Left ventricle myocardium inferior (tissue), 1 donor: ENCODE results near the gene MRPS34. TPM values are rescaled to one million over a fixed set of nuclear protein-coding genes. Genes with fewer than 3 reads are reported as not detected.

Experiments
- DNase-seq: peaks from one replicate; pipeline ENCODE4 v3.0.0-alpha.2; 2020
- H3K27ac ChIP-seq: fragments of 200-600 bp; replicated peaks from 2 replicates; pipeline ENCODE4 v1.8.0; 2021
- H3K27me3 ChIP-seq: fragments of 200-600 bp; 2 replicates; pipeline ENCODE4 v1.8.0; 2021; ENCODE audit warnings: low read depth
- H3K36me3 ChIP-seq: fragments of 200-600 bp; 2 replicates; pipeline ENCODE4 v1.8.0; 2021
- H3K4me1 ChIP-seq: fragments of 200-600 bp; 2 replicates; pipeline ENCODE4 v1.8.0; 2021
- H3K4me3 ChIP-seq: fragments of 200-600 bp; 2 replicates; pipeline ENCODE4 v1.8.0; 2021; ENCODE audit warnings: mild to moderate bottlenecking, moderate library complexity
- H3K9me3 ChIP-seq: fragments of 200-600 bp; replicated peaks from 2 replicates; pipeline ENCODE4 v1.8.0; 2021
- intact Hi-C: fragments of 100-400 bp; cut with micrococcal nuclease; formaldehyde crosslinking; loops from one replicate; pipeline ENCODE4 v1.11.0; 2022
- total RNA-seq: library from RNA; stranded (reverse); fragmentation: NEBNext Ultra II Directional; extraction: Animal tissue kit (Norgen Biotek cat#: 25700); gene quantifications from one replicate; pipeline ENCODE4 v1.2.1, GENCODE V29; 2021
- TF ChIP-seq, protein P1 (sequence below): fragments of 200-600 bp; IDR thresholded peaks from 2 replicates; pipeline ENCODE4 v1.8.0; 2021; ENCODE audit warnings: antibody characterized with exemption, mild to moderate bottlenecking, borderline replicate concordance
- donor health status: DM: no; HTN: yes; CAD: no; lungs with severe emphysema.

The MRPS34 gene
- total RNA-seq, 1 donor from 2014 or later = 78.0 TPM

DNA sequence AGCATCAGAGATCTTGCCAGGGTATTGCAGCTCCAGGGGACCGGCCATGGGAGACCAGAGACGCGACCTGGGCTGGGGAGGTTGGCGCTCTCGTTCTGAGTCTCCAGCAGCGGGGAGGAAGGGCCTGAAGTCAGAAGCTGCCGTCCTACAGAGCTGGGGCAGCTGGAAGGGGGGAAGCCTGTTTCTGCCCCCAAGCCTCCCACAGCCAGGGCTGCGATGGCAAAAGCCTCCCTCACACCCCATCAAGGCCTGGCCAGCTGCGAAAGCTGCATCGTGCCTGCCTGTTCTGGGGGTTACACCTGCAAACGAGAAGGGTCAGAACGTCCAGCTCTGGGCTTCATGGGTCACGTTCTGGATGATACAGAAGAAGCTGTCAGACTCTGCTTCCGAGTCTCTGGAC, 40.9 kb downstream of the MRPS34 start:
- H3K36me3 ChIP-seq = peaks cover 72% of the 10 kb centered on the region
- no peak overlapping the region for H3K4me3 ChIP-seq
- H3K27me3 ChIP-seq = no peaks in the 10 kb centered on the region
- DNase-seq = no peak
- intact Hi-C loops = no loop called here
- H3K4me1 ChIP-seq = no peaks in the 10 kb centered on the region
- TF ChIP-seq, protein P1, sequence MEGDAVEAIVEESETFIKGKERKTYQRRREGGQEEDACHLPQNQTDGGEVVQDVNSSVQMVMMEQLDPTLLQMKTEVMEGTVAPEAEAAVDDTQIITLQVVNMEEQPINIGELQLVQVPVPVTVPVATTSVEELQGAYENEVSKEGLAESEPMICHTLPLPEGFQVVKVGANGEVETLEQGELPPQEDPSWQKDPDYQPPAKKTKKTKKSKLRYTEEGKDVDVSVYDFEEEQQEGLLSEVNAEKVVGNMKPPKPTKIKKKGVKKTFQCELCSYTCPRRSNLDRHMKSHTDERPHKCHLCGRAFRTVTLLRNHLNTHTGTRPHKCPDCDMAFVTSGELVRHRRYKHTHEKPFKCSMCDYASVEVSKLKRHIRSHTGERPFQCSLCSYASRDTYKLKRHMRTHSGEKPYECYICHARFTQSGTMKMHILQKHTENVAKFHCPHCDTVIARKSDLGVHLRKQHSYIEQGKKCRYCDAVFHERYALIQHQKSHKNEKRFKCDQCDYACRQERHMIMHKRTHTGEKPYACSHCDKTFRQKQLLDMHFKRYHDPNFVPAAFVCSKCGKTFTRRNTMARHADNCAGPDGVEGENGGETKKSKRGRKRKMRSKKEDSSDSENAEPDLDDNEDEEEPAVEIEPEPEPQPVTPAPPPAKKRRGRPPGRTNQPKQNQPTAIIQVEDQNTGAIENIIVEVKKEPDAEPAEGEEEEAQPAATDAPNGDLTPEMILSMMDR = no peak
- no peak overlapping the region for H3K27ac ChIP-seq
- no peaks in the 10 kb centered on the region for H3K9me3 ChIP-seq

DNA sequence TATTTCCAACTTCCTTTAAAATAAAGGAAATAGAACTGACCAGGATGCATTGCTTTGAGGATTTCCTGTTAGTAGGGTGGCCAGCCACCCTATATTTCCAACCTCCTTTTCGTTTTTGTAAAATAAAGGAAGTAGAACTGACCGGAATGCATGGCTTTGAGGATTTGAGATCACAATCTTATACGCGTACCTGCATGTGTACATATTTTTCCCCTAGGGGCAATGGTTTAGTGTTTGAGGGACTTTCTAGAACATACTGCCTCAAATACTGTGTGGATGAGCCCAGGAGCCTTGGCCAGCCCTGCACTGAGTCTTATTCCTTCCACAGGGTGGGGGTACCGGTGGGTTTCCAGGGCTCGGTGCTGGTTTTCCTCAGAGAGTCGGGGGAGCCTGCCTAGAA, 41.3 kb downstream of the MRPS34 start:
- Histone ChIP-seq H3K9me3 (no peaks in the 10 kb centered on the region), H3K36me3 (peaks cover 77% of the 10 kb centered on the region), H3K27me3 (no peaks in the 10 kb centered on the region), H3K4me1 (no peaks in the 10 kb centered on the region), H3K4me3 (no peak overlapping the region), H3K27ac (no peak overlapping the region)
- DNase-seq = no peak
- TF ChIP-seq, protein P1 = no peak
- intact Hi-C loops = no loop called here

DNA sequence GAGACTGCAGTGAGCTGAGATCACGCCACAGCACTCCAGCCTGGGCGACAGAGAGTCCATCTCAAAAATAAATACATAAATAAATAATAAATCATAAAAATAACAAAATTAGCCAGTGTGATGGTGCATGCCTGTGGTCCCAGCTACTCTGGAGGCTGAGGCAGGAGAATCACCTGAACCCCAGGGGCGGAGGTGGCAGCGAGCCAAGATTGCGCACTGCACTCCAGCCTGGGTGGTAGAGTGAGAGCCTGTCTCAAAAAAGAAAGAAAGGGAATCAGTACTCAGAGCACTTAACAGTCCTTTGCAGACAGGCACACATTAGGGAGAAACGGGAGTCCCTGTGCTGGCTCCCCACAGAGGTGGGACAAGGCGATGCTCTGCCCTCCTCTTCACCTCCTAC, 41.9 kb downstream of the MRPS34 start:
- TF ChIP-seq, protein P1 = no peak
- H3K27me3 ChIP-seq = no peaks in the 10 kb centered on the region
- intact Hi-C loops = no loop called here
- H3K27ac ChIP-seq = no peak overlapping the region
- H3K9me3 ChIP-seq = no peaks in the 10 kb centered on the region
- no peak overlapping the region for H3K4me3 ChIP-seq
- no peak for DNase-seq
- H3K4me1 ChIP-seq = no peaks in the 10 kb centered on the region
- peaks cover 82% of the 10 kb centered on the region for H3K36me3 ChIP-seq

DNA sequence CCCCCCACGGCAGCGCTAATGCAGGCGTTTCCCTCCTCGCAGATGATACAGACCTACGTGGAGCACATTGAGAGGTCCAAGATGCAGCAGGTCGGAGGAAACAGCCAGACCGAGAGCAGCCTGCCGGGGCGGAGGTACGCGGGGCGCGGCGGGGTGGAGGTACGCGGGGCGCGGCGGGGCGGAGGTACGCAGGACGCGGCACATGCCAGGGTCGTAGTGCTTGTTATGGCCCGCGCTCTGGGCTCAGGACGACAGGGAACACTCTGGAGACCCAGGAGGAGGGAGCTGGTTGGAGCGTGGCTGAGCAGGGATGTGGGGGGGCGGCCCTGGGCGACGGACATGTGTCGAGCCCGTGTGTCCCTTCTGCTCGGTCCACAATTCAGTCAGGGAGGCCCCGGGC, 43.5 kb downstream of the MRPS34 start:
- H3K36me3 ChIP-seq = peaks cover 88% of the 10 kb centered on the region
- TF ChIP-seq, protein P1 = no peak
- H3K27me3 ChIP-seq = no peaks in the 10 kb centered on the region
- DNase-seq = no peak
- intact Hi-C loops = no loop called here
- H3K4me3 ChIP-seq = no peak overlapping the region
- H3K4me1 ChIP-seq = no peaks in the 10 kb centered on the region
- no peak overlapping the region for H3K27ac ChIP-seq
- no peaks in the 10 kb centered on the region for H3K9me3 ChIP-seq

DNA sequence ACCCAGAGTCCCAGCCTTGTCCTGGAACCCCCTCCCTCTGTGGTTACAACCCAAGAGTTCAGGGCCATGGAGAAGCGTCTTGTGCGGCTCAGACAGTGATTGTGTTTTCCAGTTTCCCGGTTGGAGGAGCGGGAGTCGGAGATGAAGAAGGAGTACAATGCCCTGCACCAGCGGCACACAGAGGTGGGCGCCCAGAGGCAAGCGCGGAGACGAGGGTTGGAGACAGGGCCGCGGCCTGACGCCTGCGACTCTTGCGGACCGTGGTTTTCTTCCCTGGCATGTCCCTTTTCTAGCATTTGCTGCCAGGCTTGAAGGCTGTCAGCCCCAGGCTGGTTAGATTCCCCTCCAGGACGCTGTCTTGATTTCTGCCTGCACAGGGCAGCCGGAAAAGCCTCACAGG, 43.9 kb downstream of the MRPS34 start:
- intact Hi-C loops = no loop called here
- DNase-seq = no peak
- no peak overlapping the region for H3K4me3 ChIP-seq
- no peaks in the 10 kb centered on the region for H3K9me3 ChIP-seq
- no peaks in the 10 kb centered on the region for H3K27me3 ChIP-seq
- peaks cover 4% of the 10 kb centered on the region for H3K4me1 ChIP-seq
- TF ChIP-seq, protein P1 = no peak
- no peak overlapping the region for H3K27ac ChIP-seq
- H3K36me3 ChIP-seq = peaks cover 87% of the 10 kb centered on the region
